Islet precursor cell (in vitro differentiated cells): ENCODE measurements around the gene PDE1A.
A peak's percentile ranks its signal among the peaks of the same experiment; 100 is the strongest.

Experiments used
- DNase-seq: peaks from one replicate; pipeline ENCODE4 v3.0.0-alpha.2; 2018

Gene PDE1A

GRCh38 chr2:182186132-182186735, 240.6 kb downstream of the PDE1A start:
- DNase-seq, result no peak

DNA sequence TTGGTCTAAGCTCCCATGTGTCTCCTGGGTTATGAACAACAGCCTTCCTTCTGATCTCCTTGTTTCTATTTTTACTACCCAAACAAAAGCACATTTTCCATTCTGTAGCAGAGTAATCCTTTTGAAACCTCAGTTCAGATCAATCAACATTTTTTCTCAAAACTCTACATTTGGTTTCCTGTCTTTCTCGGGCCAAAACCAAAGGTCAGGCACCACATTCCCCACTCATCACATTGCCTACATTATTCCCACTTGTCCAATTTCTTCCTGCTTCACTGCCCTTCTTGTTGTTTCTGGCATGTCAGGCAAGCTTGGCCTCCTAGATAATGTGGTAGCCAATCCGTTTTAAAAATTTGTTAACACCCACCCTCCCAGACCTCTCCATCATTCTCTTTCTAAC, 244.4 kb downstream of the PDE1A start:
- no peak for DNase-seq

DNA sequence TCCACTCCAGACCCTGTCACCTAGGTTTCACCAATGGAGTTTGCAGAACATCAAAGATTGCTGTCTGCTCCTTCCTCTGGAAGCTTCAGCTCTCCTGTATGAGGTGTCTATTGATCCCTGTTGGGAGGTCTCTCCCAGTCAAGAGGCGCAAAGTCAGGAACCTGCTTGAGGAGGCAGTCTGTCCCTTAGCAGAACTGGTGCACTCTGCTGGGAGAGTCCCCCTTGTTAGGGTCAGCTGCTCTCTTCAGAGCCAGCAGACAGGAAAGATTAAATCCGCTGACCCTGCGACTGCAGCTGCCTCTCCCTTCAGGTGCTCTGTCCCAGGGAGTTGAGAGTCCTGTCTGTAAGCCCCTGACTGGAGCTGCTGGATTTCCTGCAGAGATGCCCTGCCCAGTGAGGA, 245.5 kb downstream of the PDE1A start:
- DNase-seq, result no peak

DNA sequence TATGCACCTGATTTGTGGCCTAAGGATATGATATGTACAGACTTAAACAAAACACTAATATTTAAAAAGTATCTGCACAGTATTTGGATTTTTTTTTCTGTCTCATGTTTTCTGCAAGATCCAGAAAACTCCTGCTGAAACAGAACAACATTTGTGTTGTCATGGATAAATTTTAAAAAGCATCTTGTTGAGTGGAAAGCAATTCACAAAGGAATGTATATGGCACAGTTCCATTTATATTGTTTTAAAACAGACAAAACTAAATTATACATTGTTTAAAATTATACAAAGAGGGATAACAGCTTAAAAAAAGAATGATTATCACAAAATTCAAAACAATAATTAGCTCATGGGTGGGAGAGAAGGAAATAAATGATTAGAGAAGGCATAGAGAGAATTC, 247.7 kb downstream of the PDE1A start:
- no peak for DNase-seq

DNA sequence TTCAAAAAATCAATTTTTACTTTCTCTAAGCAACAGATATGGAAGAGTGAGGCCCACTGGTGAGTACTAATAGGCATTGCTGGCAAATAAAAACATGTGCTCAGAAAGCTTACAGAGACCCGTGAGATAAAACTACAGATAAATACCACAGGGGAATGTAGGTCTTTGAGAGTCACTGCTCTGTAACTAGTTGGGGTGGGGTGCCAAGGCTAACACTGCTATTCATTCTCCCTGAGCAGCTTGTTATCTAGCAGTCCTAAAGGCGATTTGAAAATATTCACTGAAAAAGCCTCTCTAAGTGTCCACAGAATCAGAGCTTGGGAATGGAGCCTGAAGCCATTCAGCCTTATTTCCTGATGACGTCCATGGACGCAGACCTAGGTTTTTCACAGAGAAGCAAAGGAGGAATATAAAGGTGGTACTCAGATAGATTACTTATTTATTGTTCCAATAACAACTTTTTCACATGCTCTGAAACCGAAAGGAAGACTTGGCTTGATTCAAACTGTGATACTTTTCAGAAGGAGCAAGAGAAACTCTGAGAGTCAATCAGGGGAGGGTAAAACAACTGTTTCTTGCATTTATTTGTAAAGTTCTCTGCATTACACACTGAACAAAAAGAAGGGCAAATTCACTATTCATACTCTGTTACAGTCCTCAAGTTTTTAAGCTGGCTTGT, 252.8 kb downstream of the PDE1A start:
- no peak for DNase-seq

GRCh38 chr2:182170341-182170740, 256.5 kb downstream of the PDE1A start:
- DNase-seq, result no peak

DNA sequence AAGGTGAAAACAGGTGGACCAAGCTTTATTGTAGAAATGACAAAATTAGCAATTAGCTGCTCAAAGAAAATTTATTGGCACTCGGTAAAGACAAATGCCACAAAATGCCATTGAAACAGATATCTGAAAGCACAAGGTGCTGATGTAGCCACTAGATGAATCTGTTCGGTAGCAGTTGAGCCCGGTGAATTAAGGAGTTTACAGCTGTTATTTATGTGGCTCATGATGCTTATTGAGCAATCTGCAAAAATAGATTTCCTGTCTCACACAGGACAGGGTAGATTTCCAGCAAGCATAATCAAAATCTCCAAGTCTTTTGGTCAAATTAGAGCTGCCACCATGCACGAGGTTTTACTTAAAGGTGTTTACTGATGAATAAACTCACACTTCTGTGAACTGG, 259.0 kb downstream of the PDE1A start:
- no peak for DNase-seq

DNA sequence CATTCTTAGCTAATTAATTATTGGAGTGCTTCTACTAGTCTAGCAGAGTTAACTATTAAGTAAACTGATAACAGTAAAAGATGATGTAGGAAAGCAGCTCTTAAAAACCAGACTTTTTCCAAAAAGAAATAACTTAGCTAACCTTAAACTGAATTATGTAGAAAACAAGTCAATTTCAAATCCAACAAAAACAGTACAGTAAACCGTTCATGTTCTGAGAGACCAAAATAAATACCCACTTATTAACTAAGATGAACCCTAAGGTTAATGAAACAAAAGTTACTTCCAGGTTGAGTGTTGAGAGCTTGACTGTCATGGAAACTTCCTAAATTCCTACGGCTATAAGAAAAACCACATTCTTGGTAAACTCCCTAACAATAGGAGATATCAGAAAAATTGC, 260.0 kb downstream of the PDE1A start:
- DNase-seq, result no peak

DNA sequence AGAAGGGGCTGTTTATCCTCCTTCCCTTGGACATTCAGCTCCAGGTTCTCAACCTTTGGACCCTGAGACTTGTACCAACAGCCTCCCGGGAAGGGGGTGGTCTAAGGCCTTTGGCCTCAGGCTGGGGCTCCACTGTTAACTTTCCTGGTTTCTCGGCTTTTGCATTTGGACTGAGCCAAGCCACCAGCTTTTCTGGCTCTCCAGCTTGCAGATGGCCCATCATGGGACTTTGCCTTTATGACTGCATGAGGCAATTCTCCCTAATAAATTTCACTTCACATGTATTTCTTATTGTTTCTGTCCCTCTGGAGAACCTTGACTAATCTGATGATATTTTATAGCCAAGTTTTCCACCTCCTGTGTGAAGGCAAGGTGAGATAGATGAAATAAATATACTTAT, 260.4 kb downstream of the PDE1A start:
- no peak for DNase-seq

GRCh38 chr2:182165202-182165601, 261.6 kb downstream of the PDE1A start:
- no peak for DNase-seq

DNA sequence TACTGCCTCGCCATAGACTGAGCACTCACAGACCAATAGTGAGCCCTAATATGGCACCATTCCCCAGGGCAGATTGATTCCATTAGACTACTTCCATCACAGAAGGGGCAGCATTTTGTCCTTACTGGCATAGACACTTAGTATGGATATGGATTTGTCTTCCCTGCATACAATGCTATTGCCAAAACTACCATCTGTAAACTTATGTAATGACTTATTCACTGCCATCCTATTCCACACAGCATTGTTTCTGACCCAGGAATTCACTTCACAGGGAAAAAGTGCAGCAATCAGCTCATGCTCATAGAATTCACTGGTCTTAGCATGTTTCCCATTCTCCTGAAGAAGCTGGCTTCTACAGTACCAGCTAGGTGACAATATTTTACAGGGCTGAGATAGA, 262.1 kb downstream of the PDE1A start:
- DNase-seq, result no peak

DNA sequence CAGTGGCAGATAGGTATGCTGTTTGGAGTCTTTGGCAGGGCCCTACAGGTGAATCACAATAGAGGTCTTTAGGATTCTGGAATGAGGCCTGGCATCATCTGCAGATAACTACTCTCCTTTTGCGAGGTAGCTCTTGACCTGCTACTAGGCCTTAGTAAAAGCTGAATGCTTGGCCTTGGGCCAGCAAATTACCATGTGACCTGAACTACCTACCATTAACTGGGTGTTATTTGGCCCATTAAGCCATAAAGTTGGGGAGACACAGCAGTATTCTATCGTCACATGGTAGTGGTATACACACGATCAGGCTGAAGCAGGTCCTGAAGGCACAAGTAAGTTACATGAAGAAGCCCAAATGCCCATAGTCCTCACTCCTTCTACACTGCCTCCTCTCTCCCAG, 263.0 kb downstream of the PDE1A start:
- DNase-seq, result no peak

DNA sequence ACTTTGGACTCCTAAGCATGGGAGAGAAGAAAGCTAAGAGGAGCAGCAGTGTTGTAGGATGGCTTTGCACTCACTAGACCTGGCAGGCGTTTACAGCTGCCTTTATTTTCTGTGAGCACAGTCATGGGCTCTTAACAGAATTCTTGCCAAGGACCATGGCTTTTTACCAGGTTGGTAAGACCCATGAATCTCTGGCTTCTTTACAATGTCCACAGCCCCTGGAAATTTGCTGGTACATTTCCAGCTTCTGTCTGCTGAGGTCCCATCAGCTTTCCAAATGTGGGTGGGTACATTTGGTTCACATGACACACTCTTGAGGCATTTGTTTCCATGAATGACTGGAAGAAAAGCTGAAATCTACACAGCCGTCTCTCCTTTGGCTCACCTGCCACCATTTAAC, 278.5 kb downstream of the PDE1A start:
- DNase-seq, result no peak

DNA sequence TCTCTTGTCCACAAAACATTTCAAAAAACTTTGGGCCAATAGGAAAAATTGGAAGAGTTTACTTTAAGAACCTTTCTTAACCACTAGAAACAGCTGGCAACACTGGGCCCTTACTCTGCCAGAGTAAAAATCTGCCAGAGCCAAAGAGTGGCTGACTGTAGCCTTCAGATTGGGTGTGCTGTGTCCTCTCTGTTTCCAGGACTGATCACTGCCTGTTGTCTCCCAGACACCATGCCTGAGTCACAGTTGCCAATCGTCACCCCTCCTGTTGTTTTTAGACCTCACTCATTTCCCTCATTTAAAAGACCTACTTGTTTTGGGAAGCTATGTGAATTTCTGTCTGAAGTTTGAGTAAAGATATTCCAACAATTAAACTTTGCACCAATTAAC, 282.1 kb downstream of the PDE1A start:
- DNase-seq, result peak; percentile 80

- DNase-seq, result no peak
Measured at GRCh38 chr2:182144041-182144775, 282.6 kb downstream of the PDE1A start.

- no peak for DNase-seq
Measured at GRCh38 chr2:182142062-182142461, 284.8 kb downstream of the PDE1A start.

GRCh38 chr2:182134201-182134600, 292.6 kb downstream of the PDE1A start:
- DNase-seq, result no peak

DNA sequence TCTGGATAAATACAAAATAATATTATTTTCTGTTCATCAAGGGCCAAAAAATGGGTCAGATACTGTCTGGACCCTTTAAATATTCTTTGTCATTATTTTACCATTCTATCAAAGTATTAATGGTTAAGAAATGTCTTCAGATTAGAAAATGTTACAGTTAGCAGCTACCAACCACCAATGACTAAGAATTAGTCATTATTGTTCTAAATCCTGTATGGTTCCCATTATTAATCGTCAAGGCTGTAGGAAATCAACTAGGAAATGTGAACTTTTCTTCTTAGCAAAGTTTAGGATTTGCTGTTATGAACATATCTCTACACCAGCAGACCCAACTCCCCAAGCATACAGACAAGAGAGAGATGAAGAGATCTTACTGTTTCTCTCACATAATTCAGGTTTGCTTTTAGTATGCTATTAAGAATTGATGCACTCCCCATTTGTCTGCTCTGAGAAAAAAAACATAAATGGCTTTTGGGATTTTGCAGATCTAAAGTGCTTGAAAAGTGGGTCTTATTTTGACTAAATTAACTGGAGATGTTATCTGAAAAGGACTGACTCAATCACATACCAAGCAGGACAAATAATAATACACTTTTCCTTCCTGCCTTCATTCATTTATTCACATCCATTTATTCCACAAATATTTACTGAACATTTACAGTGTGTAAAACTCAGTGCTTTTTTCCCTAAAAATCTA, 293.5 kb downstream of the PDE1A start:
- DNase-seq, result no peak

GRCh38 chr2:182132605-182133004, 294.2 kb downstream of the PDE1A start:
- no peak for DNase-seq

DNA sequence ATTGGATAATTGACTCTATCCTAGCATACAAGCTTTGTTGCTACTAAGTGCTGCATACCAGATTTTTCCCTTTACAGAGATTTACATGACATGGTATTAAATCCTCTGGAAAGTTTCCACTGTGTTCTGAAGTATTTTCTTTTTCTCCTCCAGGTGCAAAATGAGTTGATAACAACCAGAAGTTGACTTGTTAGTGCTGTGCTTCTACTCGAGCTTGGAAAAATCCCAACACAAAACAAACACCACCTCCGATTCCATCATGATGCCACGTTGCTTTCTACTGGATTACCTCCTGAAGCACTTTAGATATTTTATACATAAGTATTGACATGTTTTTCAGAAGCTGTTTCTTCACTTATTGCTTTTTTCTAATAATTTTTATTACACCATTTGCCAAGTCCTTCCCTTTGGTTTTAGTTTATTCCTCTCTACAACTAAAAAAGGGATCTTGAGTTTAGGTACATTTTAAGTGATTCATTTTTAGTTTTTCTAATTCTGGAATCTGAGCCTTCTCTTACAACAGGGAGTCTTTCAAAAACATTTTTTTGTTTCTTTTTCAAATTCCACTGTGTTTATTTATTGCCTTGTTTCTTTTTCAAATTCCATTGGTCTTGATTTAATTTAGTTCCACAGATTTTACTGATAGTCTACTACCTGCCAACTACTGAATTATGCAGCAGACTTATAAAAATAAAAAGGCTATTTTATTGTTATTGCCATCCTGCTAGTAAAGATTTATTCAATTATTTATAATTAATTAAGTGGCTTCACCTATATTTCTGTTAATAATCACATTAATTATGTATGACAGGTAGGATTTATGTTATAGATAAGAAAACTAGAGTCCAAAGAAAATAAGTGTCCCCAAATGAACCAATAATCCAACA, 297.8 kb downstream of the PDE1A start:
- DNase-seq, result no peak

DNA sequence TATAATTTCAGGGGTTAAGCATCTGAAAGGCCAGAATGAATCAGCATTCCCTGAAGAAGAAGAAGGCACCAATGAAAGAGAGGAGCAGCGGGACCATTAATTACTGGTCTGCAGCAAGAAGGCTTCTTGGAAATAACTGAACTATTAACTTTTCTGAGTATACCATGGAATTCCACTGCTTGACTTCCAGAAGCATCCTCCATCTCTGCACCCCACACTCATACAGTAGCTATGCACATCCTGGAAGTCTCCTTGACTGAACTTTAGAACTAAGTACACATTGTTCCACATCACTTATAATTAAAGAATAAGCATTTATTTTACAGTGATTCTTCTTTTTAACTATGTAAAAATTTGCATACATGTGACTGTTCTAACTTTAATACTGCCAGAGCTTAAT, 309.6 kb downstream of the PDE1A start:
- DNase-seq, result no peak

- DNase-seq, result no peak
Measured at GRCh38 chr2:182116774-182117173, 310.1 kb downstream of the PDE1A start.

GRCh38 chr2:182115258-182115657, 311.6 kb downstream of the PDE1A start:
- no peak for DNase-seq
